HG02763 (cell line): ENCODE results near the gene ATP8B1.
"Not testable (repeated sequence)": the region's sequence is repeated elsewhere in the genome, so short reads cannot be mapped to it uniquely, and the experiment has no call there.

Experiments
- ATAC-seq: cut with Tn5 transposase; IDR thresholded peaks from one replicate; pipeline ENCODE4 v1.9.1; 2021; ENCODE audit warnings: mild to moderate bottlenecking, moderate library complexity; ENCODE audit not compliant: unreplicated experiment

The ATP8B1 gene

GRCh38 chr18:57771193-57771592 is 31.9 kb downstream of the ATP8B1 start:
- ATAC-seq: no peak

DNA sequence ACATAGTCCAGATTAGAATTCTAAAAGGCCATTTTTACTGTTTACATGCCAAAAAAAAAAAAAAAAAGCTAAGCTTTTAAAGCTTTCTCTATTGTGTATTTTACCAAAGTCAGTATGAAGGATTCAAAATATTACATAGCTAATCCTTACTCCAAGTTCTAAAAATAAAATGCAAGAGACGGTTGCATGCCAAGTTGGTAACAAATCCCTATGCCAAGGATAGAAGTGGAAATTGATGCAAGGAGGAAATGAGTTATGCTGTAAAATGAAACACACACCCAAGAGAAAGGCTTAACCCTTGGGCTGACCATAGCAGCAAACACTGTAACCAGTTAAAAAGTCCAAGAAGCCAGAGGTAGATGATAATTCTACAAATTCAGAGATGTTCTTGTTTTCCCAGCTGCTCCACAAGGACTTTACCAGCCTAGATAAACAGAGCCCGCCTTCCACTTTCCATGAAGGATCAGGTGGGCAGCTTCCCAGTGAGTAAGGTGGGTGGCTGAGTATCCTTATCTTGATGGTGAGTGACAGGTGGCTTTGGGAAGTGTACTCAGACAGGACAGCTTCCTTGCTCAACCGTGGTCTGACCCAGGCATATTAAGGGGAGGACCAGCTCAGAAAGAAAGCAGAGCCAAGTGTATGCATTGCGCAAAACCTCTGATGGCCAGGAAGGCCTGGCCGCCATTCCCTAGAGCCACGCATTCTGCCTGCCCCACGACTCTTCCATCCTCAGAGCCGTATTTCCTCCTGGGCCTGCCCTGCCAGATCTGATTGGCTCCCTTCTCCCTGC is 34.4 kb downstream of the ATP8B1 start:
- no peak for ATAC-seq

GRCh38 chr18:57767259-57768050 is 35.7 kb downstream of the ATP8B1 start:
- no peak for ATAC-seq

DNA sequence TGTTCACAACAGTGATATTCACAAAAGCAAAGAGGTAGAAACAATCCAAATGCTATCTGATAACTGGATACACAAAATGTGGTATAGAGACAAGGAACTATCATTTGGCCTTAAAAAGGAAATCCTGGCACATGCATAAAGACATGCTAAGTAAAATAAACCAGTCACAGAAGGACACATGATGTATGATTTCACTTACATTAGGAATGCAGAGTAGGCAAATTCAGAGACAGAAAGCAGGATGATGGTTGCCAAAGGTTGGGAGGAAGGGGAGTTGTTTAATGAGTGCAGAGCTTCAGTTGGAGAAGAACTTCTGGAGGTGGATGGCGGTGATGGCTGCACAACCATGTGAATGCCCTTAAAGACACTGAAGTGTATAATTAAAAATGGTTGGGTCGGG is 38.1 kb downstream of the ATP8B1 start:
- ATAC-seq: no peak

- ATAC-seq: no peak
These were observed 39.0 kb downstream of the ATP8B1 start for GRCh38 chr18:57764087-57764486.

- ATAC-seq: no peak
These were observed 40.4 kb downstream of the ATP8B1 start for GRCh38 chr18:57762686-57763085.

- no peak for ATAC-seq
These were observed 43.5 kb downstream of the ATP8B1 start for GRCh38 chr18:57759650-57760049.

GRCh38 chr18:57755473-57756067 is 47.5 kb downstream of the ATP8B1 start:
- ATAC-seq: no peak

GRCh38 chr18:57754577-57755338 is 48.4 kb downstream of the ATP8B1 start:
- peak; percentile 80 for ATAC-seq

DNA sequence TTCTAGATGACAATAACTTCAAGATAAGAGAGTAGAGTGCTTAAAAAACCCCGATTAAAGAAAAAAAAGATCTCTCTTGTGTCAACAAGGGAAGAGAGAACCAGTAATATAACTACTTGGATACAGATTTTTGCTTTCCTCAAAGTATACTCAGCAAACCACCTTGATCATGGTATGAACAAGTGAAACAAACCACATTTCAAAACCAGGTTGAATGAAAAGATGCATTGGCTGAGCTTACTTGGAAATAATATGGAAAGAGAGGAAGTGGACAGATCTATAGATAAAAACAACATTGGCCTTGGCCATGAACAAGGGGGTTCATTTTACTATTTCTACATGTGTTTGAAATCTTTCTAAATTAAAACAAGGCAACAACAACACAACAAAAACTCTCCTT is 50.1 kb downstream of the ATP8B1 start:
- no peak for ATAC-seq

DNA sequence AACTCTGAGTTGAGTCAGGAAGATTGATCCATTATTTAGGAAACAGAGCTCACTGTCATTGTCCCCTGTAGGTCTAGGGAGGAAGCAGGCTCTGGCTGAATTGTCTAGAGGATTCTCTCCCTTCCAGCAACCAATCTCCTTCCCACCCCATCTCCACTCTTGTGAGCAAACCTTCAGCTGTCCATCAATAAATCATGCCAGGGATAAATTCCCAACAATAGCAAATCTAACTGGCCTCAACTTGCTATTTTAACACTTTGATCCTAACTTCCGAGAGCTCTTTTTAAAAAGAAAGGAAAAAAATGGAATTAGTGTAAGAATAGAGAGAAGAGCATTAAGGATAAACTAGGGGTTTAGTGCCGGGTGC is 53.5 kb downstream of the ATP8B1 start:
- ATAC-seq: no peak

- peak; percentile 95 for ATAC-seq
These were observed 54.1 kb downstream of the ATP8B1 start for GRCh38 chr18:57748770-57749603.

- no peak for ATAC-seq
These were observed 55.1 kb downstream of the ATP8B1 start for GRCh38 chr18:57747809-57748680.

DNA sequence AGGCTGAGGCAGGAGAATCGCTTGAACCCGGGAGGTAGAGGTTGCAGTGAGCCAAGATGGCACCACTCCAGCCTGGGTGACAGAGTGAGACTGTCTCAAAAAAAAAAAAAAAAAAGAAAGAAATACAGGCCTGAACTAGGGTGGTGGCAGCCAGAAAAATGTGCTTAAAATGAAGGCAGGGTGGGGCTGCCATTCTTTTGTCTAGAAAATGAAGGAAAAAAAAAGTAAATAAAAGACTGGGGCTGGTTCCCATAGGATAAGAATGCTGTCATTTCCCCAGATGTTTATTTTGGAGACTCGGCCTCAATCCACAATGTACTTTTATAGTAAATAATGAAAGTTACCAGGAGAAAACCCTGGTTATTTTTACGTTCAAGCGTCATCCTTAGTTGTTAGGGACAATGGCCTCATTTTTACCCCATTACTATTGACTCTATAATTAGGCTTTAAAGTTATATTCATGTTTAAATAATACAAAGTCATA is 58.9 kb downstream of the ATP8B1 start:
- ATAC-seq: no peak

DNA sequence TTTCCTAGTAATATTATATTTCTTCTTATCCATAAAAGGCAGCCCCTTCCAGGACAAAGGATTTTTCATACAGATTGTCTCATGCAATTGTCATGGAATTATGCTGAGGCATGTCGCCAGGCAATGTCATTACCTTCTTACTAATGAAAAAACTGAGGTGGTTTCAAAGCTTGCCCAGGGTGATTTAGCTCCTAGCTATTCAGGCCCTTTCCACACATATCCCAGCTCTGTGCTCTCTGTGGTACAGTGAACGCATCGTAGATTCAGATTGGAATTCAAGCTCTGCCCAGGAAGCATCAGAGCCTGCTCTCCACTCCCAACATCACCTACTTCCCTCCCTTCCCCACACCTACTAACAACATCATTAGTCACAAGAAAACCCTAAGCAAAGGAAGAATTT is 60.1 kb downstream of the ATP8B1 start:
- no peak for ATAC-seq

DNA sequence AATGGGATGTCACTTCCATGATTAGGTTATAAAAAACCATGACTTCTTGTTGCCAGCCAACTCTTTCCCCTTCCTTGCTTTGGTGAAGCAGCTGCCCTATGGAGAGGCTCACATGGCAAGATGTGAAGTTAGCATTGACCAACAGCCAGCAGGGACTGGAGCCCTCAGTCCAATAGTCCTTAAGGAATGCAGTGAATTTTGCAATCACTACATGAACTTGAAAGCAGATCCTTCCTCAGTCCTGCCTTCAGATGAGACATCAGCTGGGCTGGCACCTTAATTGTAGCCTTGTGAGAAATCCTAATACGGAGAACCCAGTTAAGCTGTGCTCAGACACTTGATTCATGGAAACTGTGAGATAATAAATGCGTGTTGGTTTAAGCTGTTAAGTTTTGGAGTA is 61.8 kb downstream of the ATP8B1 start:
- ATAC-seq: no peak

- no peak for ATAC-seq
These were observed 65.0 kb downstream of the ATP8B1 start for GRCh38 chr18:57738078-57738477.

DNA sequence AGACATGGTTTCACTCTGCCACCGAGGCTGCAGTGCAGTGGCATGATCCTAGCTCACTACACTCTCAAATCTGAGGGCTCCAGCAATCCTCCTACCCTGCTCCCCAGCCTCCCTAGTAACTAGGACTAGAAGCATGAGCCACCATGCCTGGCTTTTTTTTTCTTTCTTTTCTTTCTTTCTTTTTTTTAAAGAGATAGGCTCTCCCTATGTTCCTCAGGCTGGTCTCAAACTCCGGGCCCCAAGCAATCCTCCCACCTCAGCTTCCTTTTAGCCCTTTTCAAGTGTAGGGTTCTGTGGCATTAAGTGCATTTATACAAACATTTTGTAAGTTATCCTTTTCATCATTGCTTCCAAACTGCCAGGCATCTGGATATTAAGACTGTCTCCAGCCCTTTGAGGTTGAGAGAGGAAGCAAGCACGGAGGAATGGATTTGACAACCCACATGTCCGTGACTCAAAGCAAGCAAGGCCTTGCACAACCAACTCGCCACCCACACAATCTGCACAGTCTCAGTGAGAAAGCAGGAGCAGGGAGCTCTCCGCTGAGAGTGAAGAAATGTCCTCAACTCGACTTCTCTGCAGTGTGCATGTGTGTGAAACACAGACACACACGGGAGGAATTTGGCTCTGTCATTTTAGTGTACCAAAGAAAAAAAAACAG is 65.6 kb downstream of the ATP8B1 start:
- ATAC-seq: no peak

DNA sequence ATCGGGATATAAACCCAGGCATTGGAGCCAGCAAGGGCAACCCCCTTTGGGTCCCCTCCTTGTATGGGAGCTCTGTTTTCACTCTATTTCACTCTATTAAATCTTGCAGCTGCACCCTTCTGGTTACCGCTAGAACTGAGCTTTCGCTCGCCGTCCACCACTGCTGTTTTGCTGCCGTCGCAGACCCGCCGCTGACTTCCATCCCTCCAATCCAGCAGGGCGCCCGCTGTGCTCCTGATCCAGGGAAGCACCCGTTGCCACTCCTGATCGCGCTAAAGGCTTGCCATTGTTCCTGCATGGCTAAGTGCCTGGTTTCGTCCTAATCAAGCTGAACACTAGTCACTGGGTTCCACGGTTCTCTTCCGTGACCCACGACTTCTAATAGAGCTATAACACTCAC is 68.1 kb downstream of the ATP8B1 start:
- ATAC-seq: not testable (repeated sequence)
